KOPT-K1 (cell line): ENCODE data around the gene ZDHHC8.

ENCODE experiments used
- H3K27ac ChIP-seq: fragments of 200-600 bp; sonication (generic); 2 replicates; pipeline ENCODE4 v1.5.1; 2016; ENCODE audit warnings: antibody characterized with exemption, mild to moderate bottlenecking, low read depth, low read length; ENCODE audit not compliant: poor library complexity, severe bottlenecking
- H3K36me3 ChIP-seq: fragments of 200-600 bp; sonication (generic); 2 replicates; pipeline ENCODE4 v1.5.1; 2017; ENCODE audit warnings: antibody characterized with exemption, mild to moderate bottlenecking, low read length, moderate library complexity; ENCODE audit not compliant: insufficient read depth
- H3K9me3 ChIP-seq: fragments of 200-600 bp; sonication (generic); 2 replicates; pipeline ENCODE4 v1.5.1; 2017; ENCODE audit warnings: antibody characterized with exemption, low read length, mild to moderate bottlenecking; ENCODE audit not compliant: insufficient read depth, poor library complexity, severe bottlenecking

ZDHHC8 gene

GRCh38 chr22:20116376-20116950, 15.1 kb upstream of the ZDHHC8 start:
- Histone ChIP-seq H3K36me3 (peaks cover 77% of the 10 kb centered on the region), H3K27ac (peak overlapping the region; percentile 96), H3K9me3 (no peaks in the 10 kb centered on the region)

- Histone ChIP-seq H3K9me3 (no peaks in the 10 kb centered on the region), H3K27ac (peak within 1 kb of the TSS; percentile 96), H3K36me3 (peaks cover 78% of the 10 kb centered on the region)
These were observed 14.5 kb upstream of the ZDHHC8 start, which contains the start of gene TRMT2A for GRCh38 chr22:20116951-20117632. TRMT2A (minus strand) TSS chr22:20117226; CDS start chr22:20116906, 320 bp downstream.

GRCh38 chr22:20117633-20118299, 13.8 kb upstream of the ZDHHC8 start:
- peaks cover 78% of the 10 kb centered on the region for H3K36me3 ChIP-seq
- H3K9me3 ChIP-seq: no peaks in the 10 kb centered on the region
- H3K27ac ChIP-seq: peak overlapping the region; percentile 96

GRCh38 chr22:20118300-20119020, 13.1 kb upstream of the ZDHHC8 start:
- Histone ChIP-seq H3K36me3 (peaks cover 78% of the 10 kb centered on the region), H3K9me3 (no peaks in the 10 kb centered on the region), H3K27ac (peak overlapping the region; percentile 96)

- H3K9me3 ChIP-seq: no peaks in the 10 kb centered on the region
- no peak overlapping the region for H3K27ac ChIP-seq
- H3K36me3 ChIP-seq: peaks cover 86% of the 10 kb centered on the region
These were observed 9.7 kb upstream of the ZDHHC8 start for GRCh38 chr22:20121856-20122415.

- Histone ChIP-seq H3K9me3 (no peaks in the 10 kb centered on the region), H3K27ac (no peak overlapping the region), H3K36me3 (peaks cover 100% of the 10 kb centered on the region)
These were observed 8.1 kb upstream of the ZDHHC8 start for GRCh38 chr22:20123366-20124082.

- Histone ChIP-seq H3K9me3 (no peaks in the 10 kb centered on the region), H3K36me3 (peaks cover 98% of the 10 kb centered on the region), H3K27ac (no peak overlapping the region)
These were observed 7.4 kb upstream of the ZDHHC8 start for GRCh38 chr22:20124083-20124787.

GRCh38 chr22:20125201-20126174, 6.1 kb upstream of the ZDHHC8 start:
- no peak overlapping the region for H3K27ac ChIP-seq
- H3K9me3 ChIP-seq: no peaks in the 10 kb centered on the region
- H3K36me3 ChIP-seq: peaks cover 85% of the 10 kb centered on the region

GRCh38 chr22:20126284-20127029, 5.1 kb upstream of the ZDHHC8 start:
- Histone ChIP-seq H3K36me3 (peaks cover 76% of the 10 kb centered on the region), H3K27ac (no peak overlapping the region), H3K9me3 (no peaks in the 10 kb centered on the region)

GRCh38 chr22:20127318-20127868, 4.2 kb upstream of the ZDHHC8 start:
- Histone ChIP-seq H3K9me3 (no peaks in the 10 kb centered on the region), H3K27ac (peak overlapping the region; percentile 46), H3K36me3 (peaks cover 66% of the 10 kb centered on the region)

- peak overlapping the region; percentile 46 for H3K27ac ChIP-seq
- no peaks in the 10 kb centered on the region for H3K9me3 ChIP-seq
- H3K36me3 ChIP-seq: peaks cover 60% of the 10 kb centered on the region
These were observed 3.6 kb upstream of the ZDHHC8 start for GRCh38 chr22:20127869-20128618.

- peaks cover 54% of the 10 kb centered on the region for H3K36me3 ChIP-seq
- H3K27ac ChIP-seq: peak overlapping the region; percentile 46
These were observed 3.0 kb upstream of the ZDHHC8 start for GRCh38 chr22:20128619-20128901.

More at GRCh38 chr22:20128619-20128901, 3.0 kb upstream of the ZDHHC8 start:
- H3K9me3 ChIP-seq: no peaks in the 10 kb centered on the region
